Panc1 (cell line): ENCODE data around the gene GATB. TPM values are rescaled to one million over a fixed set of nuclear protein-coding genes. Genes with fewer than 3 reads are reported as not detected.

Source experiments
- ATAC-seq: fragments of 200-7000 bp; cut with Tn5 transposase; 2 replicates; pipeline ENCODE4 v1.9.1; 2020; ENCODE audit warnings: mild to moderate bottlenecking, moderate library complexity
- BruUV-seq: library from RNA; stranded (reverse); fragments of 400-500 nt; replicated peaks from 2 replicates; lab custom pipeline; 2021; lab: Mats Ljungman, UMichigan
- CTCF ChIA-PET: fragments of 300-600 bp; sonication (Branson Sonifier 250); formaldehyde crosslinking; loops from one replicate; lab custom pipeline; 2022; ENCODE audit warnings: antibody characterized with exemption; lab: Charles Lee
- POLR2A ChIA-PET: fragments of 300-600 bp; sonication (Branson Sonifier 250); formaldehyde crosslinking; loops from one replicate; lab custom pipeline; 2022; ENCODE audit warnings: antibody characterized with exemption; lab: Charles Lee
- DNase-seq: peaks from one replicate; pipeline ENCODE4 v3.0.0-alpha.2; 2010; ENCODE audit warnings: low read depth, low spot score
- H3K27ac ChIP-seq: 2 replicates; pipeline ENCODE4 v1.5.1; 2011; ENCODE audit warnings: mild to moderate bottlenecking, low read length, inconsistent platforms
- H3K27me3 ChIP-seq: fragments of 200-500 bp; sonication (Bioruptor generic); 2 replicates; pipeline ENCODE4 v1.6.0; 2014; ENCODE audit warnings: low read length, inconsistent platforms; ENCODE audit not compliant: control insufficient read depth, insufficient read depth
- H3K36me3 ChIP-seq: fragments of 200-500 bp; sonication (Bioruptor generic); 2 replicates; pipeline ENCODE4 v1.5.1; 2014; ENCODE audit warnings: inconsistent platforms, mild to moderate bottlenecking, low read length, moderate library complexity; ENCODE audit not compliant: control insufficient read depth, insufficient read depth
- H3K4me1 ChIP-seq: 2 replicates; pipeline ENCODE4 v1.5.1; 2011; ENCODE audit warnings: inconsistent platforms, mild to moderate bottlenecking, low read length, moderate library complexity; ENCODE audit not compliant: control insufficient read depth, insufficient read depth
- H3K4me3 ChIP-seq, 2 experiments: 2 replicates each; pipeline ENCODE4 v1.5.1; 2011 to 2012; ENCODE audit warnings: low read depth in 2 of 2, low read length in 2 of 2, mild to moderate bottlenecking in 2 of 2, inconsistent platforms in 1 of 2, moderate library complexity in 1 of 2
- H3K9me3 ChIP-seq: fragments of 200-500 bp; sonication (Bioruptor generic); 2 replicates; pipeline ENCODE4 v1.5.1; 2014; ENCODE audit warnings: low read depth, mild to moderate bottlenecking, inconsistent platforms, low read length, moderate library complexity; ENCODE audit not compliant: control insufficient read depth, insufficient read depth
- CTCF ChIP-seq: fragments of 450-650 bp; IDR thresholded peaks from 2 replicates; pipeline ENCODE4 v1.5.1; 2017; ENCODE audit warnings: mild to moderate bottlenecking
- POLR2AphosphoS5 ChIP-seq: IDR thresholded peaks from 2 replicates; pipeline ENCODE4 v1.6.1; 2012; ENCODE audit warnings: mild to moderate bottlenecking, low read depth, low read length, moderate library complexity
- REST ChIP-seq, 2 experiments: IDR thresholded peaks; 2 replicates each; pipeline ENCODE4 v1.6.1; 2011 to 2012; ENCODE audit warnings: low read depth in 2 of 2, control low read depth in 1 of 2, low read length in 1 of 2, mild to moderate bottlenecking in 1 of 2, moderate library complexity in 1 of 2; ENCODE audit not compliant: insufficient read depth in 1 of 2
- SIN3A ChIP-seq: IDR thresholded peaks from 2 replicates; pipeline ENCODE4 v1.6.1; 2012; ENCODE audit warnings: low read depth, mild to moderate bottlenecking, low read length, moderate library complexity, borderline replicate concordance; ENCODE audit not compliant: insufficient read depth
- TCF7L2 ChIP-seq: IDR thresholded peaks from 2 replicates; pipeline ENCODE4 v1.6.1; 2011; ENCODE audit warnings: mild to moderate bottlenecking, low read depth, low read length, inconsistent platforms
- in situ Hi-C: cut with HindIII; loops from 2 replicates; pipeline ENCODE4 v1.10.0; 2016; ENCODE audit warnings: low sequenced_read_pairs, low pct_unique_long_range_greater_than_20kb
- intact Hi-C: fragments of 100-400 bp; cut with micrococcal nuclease; formaldehyde crosslinking; loops from one replicate; pipeline ENCODE4 v1.10.0; 2022; ENCODE audit not compliant: unreplicated experiment
- total RNA-seq: library from RNA; stranded (reverse); gene quantifications from one replicate; pipeline ENCODE4 v1.2.1, GENCODE V29; 2021; ENCODE audit not compliant: unreplicated experiment

The GATB gene
- total RNA-seq, 1 experiment from 2014 or later, result 9.7 TPM

DNA sequence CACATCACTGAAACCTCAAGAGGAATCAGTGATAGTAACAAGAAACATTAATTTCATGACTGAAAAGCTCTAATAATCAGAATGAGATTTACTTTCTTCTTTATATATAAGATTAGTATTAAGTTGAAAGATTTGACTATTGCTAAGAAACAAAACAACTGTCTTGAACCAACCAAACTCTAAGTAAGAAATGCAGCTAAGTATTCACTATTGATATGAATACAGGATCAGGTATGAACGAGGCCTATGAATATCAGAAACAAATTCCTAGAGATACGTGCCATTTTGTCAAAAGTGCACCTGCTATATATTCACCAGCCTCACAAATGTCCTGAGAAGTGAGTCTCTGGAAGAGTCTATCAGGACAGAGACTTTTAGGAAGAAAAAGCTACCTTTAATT lies 32.1 kb downstream of the GATB start:
- Histone ChIP-seq H3K4me3 (no peak overlapping the region), H3K9me3 (no peaks in the 10 kb centered on the region), H3K4me1 (no peaks in the 10 kb centered on the region), H3K36me3 (no peaks in the 10 kb centered on the region), H3K27me3 (no peaks in the 10 kb centered on the region), H3K27ac (no peak overlapping the region)
- DNase-seq (no peak), ATAC-seq (no peak)
- TF ChIP-seq TCF7L2 (no peak), POLR2AphosphoS5 (no peak)
- in situ Hi-C loops (no loop called here), intact Hi-C loops (no loop called here)
- POLR2A ChIA-PET, result interaction anchor here (0.5 kb wide), 1 partner anchor 1737 kb away, joined by 3 read pairs; no protein-coding TSS in a partner anchor
- BruUV-seq, result no TSS peak
- CTCF ChIA-PET, result no interaction called here

GRCh38 chr4:151728006-151728405 lies 32.8 kb downstream of the GATB start:
- Histone ChIP-seq H3K4me3 (no peak overlapping the region), H3K9me3 (no peaks in the 10 kb centered on the region), H3K27me3 (no peaks in the 10 kb centered on the region), H3K4me1 (no peaks in the 10 kb centered on the region), H3K27ac (no peak overlapping the region), H3K36me3 (no peaks in the 10 kb centered on the region)
- intact Hi-C loops (no loop called here), in situ Hi-C loops (no loop called here)
- TF ChIP-seq TCF7L2 (no peak), REST (IDR thresholded peaks at IDR 0.05; ENCODE audit: insufficient read depth in 1 of 2, low read depth in 2 of 2, low read length in 1 of 2) (no peak), POLR2AphosphoS5 (no peak), CTCF (no peak), SIN3A (no peak)
- BruUV-seq, result no TSS peak
- CTCF ChIA-PET, result interaction anchor here (0.5 kb wide), 1 partner anchor 89 kb away, joined by 3 read pairs; no protein-coding TSS in a partner anchor
- DNase-seq (no peak), ATAC-seq (no peak)
- POLR2A ChIA-PET, result interaction anchor here (0.5 kb wide), 1 partner anchor 1738 kb away, joined by 3 read pairs; no protein-coding TSS in a partner anchor

DNA sequence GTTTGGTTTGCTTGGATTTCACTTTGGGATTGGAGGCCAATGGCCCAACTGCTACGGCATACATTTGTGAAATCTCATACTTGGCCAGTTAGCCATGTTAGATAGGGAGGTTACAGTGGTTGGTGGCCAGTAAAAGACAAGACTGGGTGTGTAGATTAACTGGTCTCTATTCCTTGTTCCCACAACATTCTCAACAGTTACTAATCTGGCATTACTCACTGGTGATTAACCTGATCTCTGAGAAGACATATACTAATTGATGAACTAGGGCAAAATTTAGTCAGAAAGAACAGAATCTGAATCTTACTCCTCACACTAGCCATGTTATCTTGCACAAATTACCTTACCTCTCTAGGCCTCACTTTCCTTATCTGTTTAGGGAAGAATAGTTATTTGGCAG lies 33.4 kb downstream of the GATB start:
- H3K27ac ChIP-seq, result no peak overlapping the region
- POLR2A ChIA-PET, result no interaction called here

More for the DNA sequence above, 33.4 kb downstream of the GATB start:
- no peaks in the 10 kb centered on the region for H3K27me3 ChIP-seq
- ATAC-seq (no peak), DNase-seq (no peak)
- no TSS peak for BruUV-seq
- CTCF ChIA-PET, result interaction anchor here (0.5 kb wide), 1 partner anchor 89 kb away, joined by 3 read pairs; no protein-coding TSS in a partner anchor
- in situ Hi-C loops, result no loop called here
- intact Hi-C loops, result no loop called here
- no peak overlapping the region for H3K4me3 ChIP-seq
- TF ChIP-seq POLR2AphosphoS5, result no peak
- TF ChIP-seq SIN3A, result no peak
- no peaks in the 10 kb centered on the region for H3K9me3 ChIP-seq
- H3K36me3 ChIP-seq, result no peaks in the 10 kb centered on the region
- no peaks in the 10 kb centered on the region for H3K4me1 ChIP-seq
